SK-N-MC (cell line): ENCODE data around the gene GPR62.

Source experiments
- EZH2 ChIP-seq: fragments of 200-600 bp; sonication (generic); IDR thresholded peaks from one replicate; pipeline ENCODE4 v1.6.1; 2017; ENCODE audit warnings: antibody characterized with exemption
- FOXP2 ChIP-seq: optimal IDR thresholded peaks from 2 replicates; pipeline ENCODE3; 2011; ENCODE audit warnings: mild to moderate bottlenecking, moderate library complexity; ENCODE audit not compliant: insufficient read depth; ENCODE audit errors: extremely low read length, control extremely low read depth
- POLR2AphosphoS5 ChIP-seq: IDR thresholded peaks from 2 replicates; pipeline ENCODE4 v1.6.1; 2012; ENCODE audit warnings: mild to moderate bottlenecking, low read depth, low read length, borderline replicate concordance

DNA sequence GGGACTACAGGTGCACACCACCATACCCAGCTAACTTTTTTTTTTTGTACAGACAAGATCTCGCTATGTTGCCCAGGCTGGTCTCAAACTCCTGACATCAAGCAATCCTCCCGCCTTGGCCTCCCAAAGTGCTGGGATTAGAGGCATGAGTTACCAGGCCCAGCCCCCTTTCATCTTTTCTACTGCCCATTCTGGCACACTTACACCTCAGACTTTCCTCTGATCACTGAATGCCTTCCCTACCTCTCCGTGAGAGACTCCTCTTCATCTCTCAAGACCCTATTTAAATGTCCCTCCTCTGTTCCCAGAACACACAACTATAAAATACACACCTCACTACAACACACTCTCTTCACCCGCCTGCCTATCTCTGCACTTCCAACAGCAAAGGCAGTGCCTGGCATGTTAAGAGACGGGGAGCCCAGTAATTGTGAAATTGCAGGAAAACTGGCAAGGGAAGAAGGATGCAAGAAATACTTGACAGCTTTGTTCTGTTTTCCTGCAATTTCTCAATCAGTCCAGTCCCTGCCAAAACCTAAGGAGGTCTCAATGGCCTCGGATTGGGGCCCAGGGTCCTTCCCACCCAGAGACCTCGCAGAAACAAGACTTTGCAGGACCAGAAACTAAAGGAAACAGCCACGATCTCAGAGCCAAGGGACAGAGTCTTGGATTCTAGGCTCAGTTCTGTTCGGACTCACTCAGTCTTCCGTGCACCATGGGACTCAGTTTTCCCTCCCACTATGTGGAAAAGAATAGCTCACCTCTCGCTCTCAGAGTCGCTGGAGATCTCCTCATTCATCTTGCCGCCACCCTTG lies 14.3 kb upstream of the GPR62 start:
- no peak for TF ChIP-seq EZH2
- no peak for TF ChIP-seq POLR2AphosphoS5
- TF ChIP-seq FOXP2 = no peak
